ENCODE data around the gene NOX5. TPM values are rescaled to one million over a fixed set of nuclear protein-coding genes. Genes with fewer than 3 reads are reported as not detected.

NOX5 gene
- total and polyA plus RNA-seq, 10 of the 15 experiments (the other 5 are each of a cell fraction or from before 2014, with no cell fraction given): not detected

- 38% methylated on average over 5 of the region's 5 CpGs for WGBS (ENCODE audit: insufficient coverage, insufficient replicate concordance, low lambda C conversion rate, missing lambda C conversion rate)
- no peak for DNase-seq (ENCODE audit: low read depth, low spot score)
- intact Hi-C loops (cut with micrococcal nuclease; ENCODE audit: unreplicated experiment) (no loop called here), in situ Hi-C loops (cut with MboI) (no loop called here)
- Histone ChIP-seq H3K27ac (ENCODE audit: control insufficient read depth, insufficient read depth) (no peak overlapping the region), H3K27me3 (replicated peaks in 1 of 2; ENCODE audit: control insufficient read depth in 2 of 2, insufficient read depth in 2 of 2, low read length in 1 of 2) (peaks cover 0 to 1% of the 10 kb centered on the region in 2 experiments; a peak in 1 of 4 replicates), H3K4me2 (ENCODE audit: control insufficient read depth, insufficient read depth) (no peak overlapping the region), H3K4me1 (ENCODE audit: control insufficient read depth, insufficient read depth, low read length) (no peaks in the 10 kb centered on the region), H3K9me3 (replicated peaks; ENCODE audit: control insufficient read depth, insufficient read depth, low read length) (no peaks in the 10 kb centered on the region), H2AFZ (ENCODE audit: control insufficient read depth, low read depth, low read length) (no peak overlapping the region), H3K9ac (ENCODE audit: control insufficient read depth, insufficient read depth, low read length) (no peak overlapping the region), H3K4me3 (no peak overlapping the region), H3K36me3 (ENCODE audit: control insufficient read depth in 2 of 2, insufficient read depth in 2 of 2, low read length in 1 of 2) (no peaks in the 10 kb centered on the region), H3K79me2 (ENCODE audit: control insufficient read depth, insufficient read depth, low read length) (no peaks in the 10 kb centered on the region), H4K20me1 (ENCODE audit: control insufficient read depth, insufficient read depth) (no peaks in the 10 kb centered on the region)
- POLR2A ChIA-PET: no interaction called here
- CTCF ChIA-PET: no interaction called here
- no peak for ATAC-seq
- FAIRE-seq: no peak
- no TSS peak for BruUV-seq (replicated peaks)
- TF ChIP-seq ATF3 (IDR thresholded peaks at IDR 0.05; ENCODE audit: borderline replicate concordance, extremely low read depth, low read depth, low read length): no peak
- SMC1A ChIA-PET (ENCODE audit: uncharacterized antibody, unreplicated experiment): no interaction called here
- RAD21 ChIA-PET (ENCODE audit: unreplicated experiment): no interaction called here
These were observed 1.6 kb downstream of the NOX5 start for GRCh38 chr15:69016021-69016595.

- intact Hi-C loops (cut with micrococcal nuclease; ENCODE audit: unreplicated experiment) (no loop called here), in situ Hi-C loops (cut with MboI) (no loop called here)
- WGBS (ENCODE audit: insufficient coverage, insufficient replicate concordance, low lambda C conversion rate, missing lambda C conversion rate): 58% methylated on average over 7 of the region's 7 CpGs
- Histone ChIP-seq H3K36me3 (ENCODE audit: control insufficient read depth in 2 of 2, insufficient read depth in 2 of 2, low read length in 1 of 2) (no peaks in the 10 kb centered on the region), H3K9ac (ENCODE audit: control insufficient read depth, insufficient read depth, low read length) (no peak overlapping the region), H2AFZ (ENCODE audit: control insufficient read depth, low read depth, low read length) (no peak overlapping the region), H3K4me3 (no peak overlapping the region), H4K20me1 (ENCODE audit: control insufficient read depth, insufficient read depth) (no peaks in the 10 kb centered on the region), H3K27me3 (replicated peaks in 1 of 2; ENCODE audit: control insufficient read depth in 2 of 2, insufficient read depth in 2 of 2, low read length in 1 of 2) (peaks cover 0 to 1% of the 10 kb centered on the region in 2 experiments; a peak in 2 of 4 replicates), H3K79me2 (ENCODE audit: control insufficient read depth, insufficient read depth, low read length) (no peaks in the 10 kb centered on the region), H3K27ac (ENCODE audit: control insufficient read depth, insufficient read depth) (no peak overlapping the region), H3K4me1 (ENCODE audit: control insufficient read depth, insufficient read depth, low read length) (no peaks in the 10 kb centered on the region), H3K4me2 (ENCODE audit: control insufficient read depth, insufficient read depth) (no peak overlapping the region), H3K9me3 (replicated peaks; ENCODE audit: control insufficient read depth, insufficient read depth, low read length) (no peaks in the 10 kb centered on the region)
- RAD21 ChIA-PET (ENCODE audit: unreplicated experiment): no interaction called here
- ATAC-seq: no peak
- BruUV-seq (replicated peaks): no TSS peak
- FAIRE-seq: no peak
- CTCF ChIA-PET: no interaction called here
- DNase-seq (ENCODE audit: low read depth, low spot score): no peak
- POLR2A ChIA-PET: no interaction called here
- TF ChIP-seq GABPA (IDR thresholded peaks at IDR 0.05; ENCODE audit: low read depth) (no peak), BMI1 (IDR thresholded peaks at IDR 0.05; ENCODE audit: borderline replicate concordance) (no peak), ZBTB40 (IDR thresholded peaks at IDR 0.05; ENCODE audit: borderline replicate concordance) (no peak), ZNF384 (IDR thresholded peaks at IDR 0.05; ENCODE audit: borderline replicate concordance, low read depth, low read length) (no peak), POLR2AphosphoS2 (IDR thresholded peaks at IDR 0.05; ENCODE audit: low read depth, low read length) (no peak), BCL11A (IDR thresholded peaks at IDR 0.05; ENCODE audit: low read depth, low read length) (no peak), ZBED1 (IDR thresholded peaks at IDR 0.05; ENCODE audit: borderline replicate concordance) (no peak), RCOR1 (conservative IDR thresholded peaks at IDR 0.05; ENCODE audit: low read depth, low read length) (no peak)
- SMC1A ChIA-PET (ENCODE audit: uncharacterized antibody, unreplicated experiment): no interaction called here
These were observed 3.5 kb downstream of the NOX5 start for GRCh38 chr15:69017978-69018377.
